Endothelial cell of umbilical vein (primary cell): Measurements from ENCODE around the gene GPR27. TPM values are rescaled to one million over a fixed set of nuclear protein-coding genes. Genes with fewer than 3 reads are reported as not detected.

Experiments
- BruUV-seq: library from RNA; stranded (reverse); fragments of 400-500 nt; replicated peaks from 2 replicates; lab custom pipeline; 2021; lab: Mats Ljungman, UMichigan
- CTCF ChIA-PET: fragments of 300-600, 350-600 bp; sonication (Branson Sonifier 250); formaldehyde crosslinking; loops from one replicate; lab custom pipeline; 2021; ENCODE audit warnings: antibody characterized with exemption, inconsistent platforms; lab: Charles Lee
- POLR2A ChIA-PET: fragments of 300-600, 350-600 bp; sonication (Branson Sonifier 250); formaldehyde crosslinking; loops from one replicate; lab custom pipeline; 2021; ENCODE audit warnings: antibody characterized with exemption, inconsistent platforms; lab: Charles Lee
- DNase-seq: peaks from one replicate; pipeline ENCODE4 v3.0.0-alpha.2; 2011; ENCODE audit warnings: low read depth, low spot score
- FAIRE-seq: peaks from 2 replicates; lab custom pipeline; 2011; peaks lifted over from hg19 to GRCh38; lab: Jason Lieb, UNC
- H2AFZ ChIP-seq: 2 replicates; pipeline ENCODE4 v1.6.0; 2012; ENCODE audit warnings: low read depth, low read length, control low read depth, inconsistent platforms
- H3K27ac ChIP-seq: 2 replicates; pipeline ENCODE4 v1.5.1; 2011; ENCODE audit warnings: low read depth, mild to moderate bottlenecking, control low read depth, low read length, moderate library complexity; ENCODE audit not compliant: insufficient read depth
- H3K27me3 ChIP-seq, 2 experiments: 2 replicates each; pipeline versions ENCODE4 v1.6.0 to v1.6.1; 2011; ENCODE audit warnings: low read length in 2 of 2, mixed read lengths in 1 of 2; ENCODE audit not compliant: control insufficient read depth in 2 of 2, insufficient read depth in 2 of 2
- H3K36me3 ChIP-seq, 2 experiments: 2 replicates in 1 of 2; 3 replicates in 1 of 2; pipeline ENCODE4 v1.5.1; 2011; ENCODE audit warnings: low read length in 2 of 2, mild to moderate bottlenecking in 1 of 2, moderate library complexity in 1 of 2; ENCODE audit not compliant: control insufficient read depth in 2 of 2, insufficient read depth in 2 of 2; ENCODE audit errors: extremely low read depth in 1 of 2
- H3K4me1 ChIP-seq: 3 replicates; pipeline ENCODE4 v1.5.1; 2011; ENCODE audit warnings: mild to moderate bottlenecking, low read length; ENCODE audit not compliant: control insufficient read depth, insufficient read depth; ENCODE audit errors: extremely low read depth
- H3K4me2 ChIP-seq: 2 replicates; pipeline ENCODE4 v1.6.1; 2011; ENCODE audit warnings: low read length, control low read depth, mixed read lengths; ENCODE audit not compliant: insufficient read depth
- H3K4me3 ChIP-seq, 3 experiments: fragments of 200-600 bp in 1 of 3; sonication (generic), shearing (Covaris generic) in 1 of 3; replicated peaks in 1 of 3; 2 replicates each; pipeline ENCODE4 v1.5.1; 2011 to 2016; ENCODE audit warnings: control low read depth in 3 of 3, low read length in 3 of 3, mild to moderate bottlenecking in 2 of 3, inconsistent platforms in 1 of 3, low read depth in 1 of 3, moderate library complexity in 1 of 3; ENCODE audit not compliant: insufficient read depth in 1 of 3
- H3K79me2 ChIP-seq: 2 replicates; pipeline ENCODE4 v1.6.0; 2012; ENCODE audit warnings: low read length, inconsistent platforms; ENCODE audit not compliant: control insufficient read depth, insufficient read depth
- H3K9ac ChIP-seq: replicated peaks from 2 replicates; pipeline ENCODE3; 2011; ENCODE audit warnings: low read length, control low read depth; ENCODE audit not compliant: insufficient read depth; ENCODE audit errors: extremely low read depth
- H3K9me1 ChIP-seq: replicated peaks from 3 replicates; pipeline ENCODE4 v1.6.0; 2011; ENCODE audit warnings: mild to moderate bottlenecking, low read length; ENCODE audit not compliant: control insufficient read depth, insufficient read depth; ENCODE audit errors: extremely low read depth
- H3K9me3 ChIP-seq: replicated peaks from 2 replicates; pipeline ENCODE4 v1.5.1; 2012; ENCODE audit warnings: low read length, inconsistent platforms; ENCODE audit not compliant: control insufficient read depth, insufficient read depth
- H4K20me1 ChIP-seq: replicated peaks from 2 replicates; pipeline ENCODE3; 2011; ENCODE audit warnings: mild to moderate bottlenecking, low read length; ENCODE audit not compliant: control insufficient read depth, insufficient read depth; ENCODE audit errors: extremely low read depth
- EZH2 ChIP-seq: IDR thresholded peaks from 2 replicates; pipeline ENCODE4 v1.6.1; 2012; ENCODE audit warnings: borderline replicate concordance, low read depth, mild to moderate bottlenecking, moderate library complexity, low read length, inconsistent platforms; ENCODE audit not compliant: severe bottlenecking
- FOS ChIP-seq: IDR thresholded peaks from 2 replicates; pipeline ENCODE4 v1.6.1; 2011; ENCODE audit warnings: mild to moderate bottlenecking, low read length, moderate library complexity, borderline replicate concordance; ENCODE audit not compliant: insufficient read depth
- GATA2 ChIP-seq: IDR thresholded peaks from 2 replicates; pipeline ENCODE4 v1.7.0; 2011; ENCODE audit warnings: low read depth, mild to moderate bottlenecking, moderate library complexity, mixed read lengths, low read length; ENCODE audit not compliant: insufficient read length, insufficient read depth
- JUN ChIP-seq: IDR thresholded peaks from 2 replicates; pipeline ENCODE4 v1.6.1; 2011; ENCODE audit warnings: borderline replicate concordance, low read depth; ENCODE audit not compliant: insufficient read length, insufficient read depth
- MYC ChIP-seq: IDR thresholded peaks from one replicate; pipeline ENCODE4 v1.6.1; 2011; ENCODE audit warnings: mild to moderate bottlenecking, low read depth, low read length
- POLR2A ChIP-seq: IDR thresholded peaks from 2 replicates; pipeline ENCODE4 v1.6.1; 2012; ENCODE audit warnings: low read depth, mild to moderate bottlenecking, control low read depth, low read length
- POLR2AphosphoS5 ChIP-seq: IDR thresholded peaks from 2 replicates; pipeline ENCODE4 v1.6.1; 2012; ENCODE audit warnings: low read depth, mild to moderate bottlenecking, control low read depth, low read length, moderate library complexity; ENCODE audit not compliant: insufficient read depth
- dilution Hi-C: fragments of 300-500 bp; cut with MboI; formaldehyde crosslinking; loops from one replicate; pipeline ENCODE4 v1.15.0; 2019; ENCODE audit warnings: low sequenced_read_pairs; ENCODE audit not compliant: extremely low pct_ligation_motif_present
- intact Hi-C: fragments of 100-400 bp; cut with micrococcal nuclease; formaldehyde crosslinking; loops from one replicate; pipeline ENCODE4 v1.10.0; 2022
- polyA plus RNA-seq, 4 experiments: library from polyadenylated mRNA; depleted of rRNA in 3 of 4; stranded (reverse) in 3 of 4; unstranded in 1 of 4; fragments of >200 nt; gene quantifications; 2 replicates each; pipeline versions ENCODE4 v1.2.1 to v1.2.3, GENCODE V29; 2011 to 2012; ENCODE audit warnings: missing spikeins in 1 of 4
- total RNA-seq: library from RNA; stranded (reverse); gene quantifications from 2 replicates; pipeline ENCODE4 v1.2.3, GENCODE V29; 2021
- TF ChIP-seq, protein P1 (sequence below), 2 donors: IDR thresholded peaks; 1 replicate in 1 of 2; 2 replicates in 1 of 2; pipeline ENCODE4 v1.5.1; 2011; ENCODE audit warnings: low read length in 2 of 2, mild to moderate bottlenecking in 2 of 2, moderate library complexity in 2 of 2, control low read depth in 1 of 2, inconsistent platforms in 1 of 2, low read depth in 1 of 2; ENCODE audit not compliant: insufficient read depth in 1 of 2; ENCODE audit errors: extremely low read depth in 1 of 2
- TF ChIP-seq, protein P2 (sequence below): IDR thresholded peaks from 2 replicates; pipeline ENCODE4 v1.6.1; 2011; ENCODE audit not compliant: insufficient read depth, insufficient read length

Gene GPR27
- total and polyA plus RNA-seq, 2 donors (not counting 3 experiments of a cell fraction or from before 2014, with no cell fraction given): 0.03 TPM; not detected in 1

DNA sequence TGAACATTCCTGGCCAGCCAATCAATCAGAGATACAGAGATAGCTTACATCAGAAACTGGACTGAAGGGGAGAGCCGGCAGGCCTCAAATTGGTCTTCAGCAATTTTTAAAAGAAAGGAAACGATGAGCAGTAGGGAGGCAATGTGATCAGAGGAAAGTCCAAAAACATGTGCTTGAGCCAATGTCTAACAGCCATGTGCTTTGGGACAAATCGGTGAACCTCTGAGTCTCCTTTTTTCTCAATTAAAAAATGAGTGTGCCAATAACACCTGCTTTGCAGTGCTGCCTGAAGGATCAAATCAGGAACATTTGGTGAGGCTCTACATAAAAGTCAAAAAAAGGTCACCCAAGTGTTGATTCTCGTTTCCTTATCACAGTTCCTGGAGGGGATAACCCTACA, 21.0 kb upstream of the GPR27 start:
- Histone ChIP-seq H3K36me3 (no peaks in the 10 kb centered on the region), H3K4me3 (no peak overlapping the region), H3K4me2 (no peak overlapping the region), H2AFZ (no peak overlapping the region), H3K9me3 (no peaks in the 10 kb centered on the region), H3K79me2 (no peaks in the 10 kb centered on the region), H3K9ac (no peak overlapping the region), H3K4me1 (no peaks in the 10 kb centered on the region), H3K27me3 (peaks cover 13 to 26% of the 10 kb centered on the region in 2 experiments), H3K9me1 (no peaks in the 10 kb centered on the region), H3K27ac (no peak overlapping the region), H4K20me1 (no peaks in the 10 kb centered on the region)
- TF ChIP-seq JUN (no peak), POLR2A (no peak), POLR2AphosphoS5 (no peak), GATA2 (no peak), FOS (no peak)
- TF ChIP-seq, protein P1, sequence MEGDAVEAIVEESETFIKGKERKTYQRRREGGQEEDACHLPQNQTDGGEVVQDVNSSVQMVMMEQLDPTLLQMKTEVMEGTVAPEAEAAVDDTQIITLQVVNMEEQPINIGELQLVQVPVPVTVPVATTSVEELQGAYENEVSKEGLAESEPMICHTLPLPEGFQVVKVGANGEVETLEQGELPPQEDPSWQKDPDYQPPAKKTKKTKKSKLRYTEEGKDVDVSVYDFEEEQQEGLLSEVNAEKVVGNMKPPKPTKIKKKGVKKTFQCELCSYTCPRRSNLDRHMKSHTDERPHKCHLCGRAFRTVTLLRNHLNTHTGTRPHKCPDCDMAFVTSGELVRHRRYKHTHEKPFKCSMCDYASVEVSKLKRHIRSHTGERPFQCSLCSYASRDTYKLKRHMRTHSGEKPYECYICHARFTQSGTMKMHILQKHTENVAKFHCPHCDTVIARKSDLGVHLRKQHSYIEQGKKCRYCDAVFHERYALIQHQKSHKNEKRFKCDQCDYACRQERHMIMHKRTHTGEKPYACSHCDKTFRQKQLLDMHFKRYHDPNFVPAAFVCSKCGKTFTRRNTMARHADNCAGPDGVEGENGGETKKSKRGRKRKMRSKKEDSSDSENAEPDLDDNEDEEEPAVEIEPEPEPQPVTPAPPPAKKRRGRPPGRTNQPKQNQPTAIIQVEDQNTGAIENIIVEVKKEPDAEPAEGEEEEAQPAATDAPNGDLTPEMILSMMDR (IDR thresholded peaks at IDR 0.05; ENCODE audit: extremely low read depth in 1 of 2, insufficient read depth in 1 of 2, low read depth in 1 of 2, low read length in 2 of 2): no peak
- BruUV-seq: no TSS peak
- FAIRE-seq: no peak
- intact Hi-C loops (loop anchor here (5.0 kb wide), 1 partner anchor 1355 kb away; no protein-coding TSS in a partner anchor), dilution Hi-C loops (no loop called here)
- CTCF ChIA-PET: no interaction called here
- POLR2A ChIA-PET: no interaction called here
- DNase-seq: no peak

DNA sequence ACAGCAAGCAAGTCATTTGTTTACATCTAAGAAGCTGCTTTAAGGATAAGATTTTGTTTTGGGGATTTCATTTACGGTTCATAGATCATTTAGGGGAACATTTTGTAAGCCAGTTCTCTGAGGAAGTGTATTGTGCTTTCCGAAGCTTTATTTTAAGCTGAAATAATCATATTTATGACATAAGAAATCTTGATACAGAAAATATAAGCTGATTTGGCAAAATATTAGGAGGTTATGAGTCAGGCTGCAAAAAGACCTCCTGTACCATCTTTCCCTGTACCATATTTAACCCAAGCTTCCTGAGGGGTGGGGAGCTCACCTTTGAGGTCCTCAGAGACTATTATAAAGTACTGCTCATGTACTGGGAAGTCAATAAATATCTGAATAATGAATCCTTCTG, 20.3 kb upstream of the GPR27 start:
- ChIA-PET POLR2A (no interaction called here), CTCF (no interaction called here)
- DNase-seq (no peak), FAIRE-seq (no peak)
- TF ChIP-seq POLR2AphosphoS5: no peak
- no peak for TF ChIP-seq EZH2
- TF ChIP-seq POLR2A: no peak
- TF ChIP-seq JUN: no peak
- TF ChIP-seq FOS: no peak
- TF ChIP-seq MYC: no peak
- TF ChIP-seq, protein P1 (IDR thresholded peaks at IDR 0.05; ENCODE audit: extremely low read depth in 1 of 2, insufficient read depth in 1 of 2, low read depth in 1 of 2, low read length in 2 of 2): no peak
- TF ChIP-seq GATA2: no peak
- TF ChIP-seq, protein P2, sequence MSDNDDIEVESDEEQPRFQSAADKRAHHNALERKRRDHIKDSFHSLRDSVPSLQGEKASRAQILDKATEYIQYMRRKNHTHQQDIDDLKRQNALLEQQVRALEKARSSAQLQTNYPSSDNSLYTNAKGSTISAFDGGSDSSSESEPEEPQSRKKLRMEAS: no peak
- Histone ChIP-seq H2AFZ (no peak overlapping the region), H3K9ac (no peak overlapping the region), H3K27ac (no peak overlapping the region), H3K4me1 (no peaks in the 10 kb centered on the region), H3K36me3 (no peaks in the 10 kb centered on the region), H3K9me1 (no peaks in the 10 kb centered on the region), H3K9me3 (no peaks in the 10 kb centered on the region), H3K79me2 (no peaks in the 10 kb centered on the region), H3K4me2 (no peak overlapping the region), H4K20me1 (no peaks in the 10 kb centered on the region), H3K27me3 (peaks cover 11 to 27% of the 10 kb centered on the region in 2 experiments), H3K4me3 (no peak overlapping the region)
- dilution Hi-C loops: no loop called here
- intact Hi-C loops: loop anchor here (5.0 kb wide), 1 partner anchor 1354 kb away; no protein-coding TSS in a partner anchor
- BruUV-seq: no TSS peak
